GM19397 (cell line): ENCODE results near the gene CPE.

Experiments
- ATAC-seq: cut with Tn5 transposase; IDR thresholded peaks from one replicate; pipeline ENCODE4 v1.9.1; 2021; ENCODE audit warnings: mild to moderate bottlenecking, moderate library complexity; ENCODE audit not compliant: unreplicated experiment

Gene CPE

GRCh38 chr4:165542476-165542875, 163.7 kb downstream of the CPE start:
- ATAC-seq, result no peak
